Measurements from ENCODE around the gene LZTS3.
"Not testable (repeated sequence)": the region's sequence is repeated elsewhere in the genome, so short reads cannot be mapped to it uniquely, and the experiment has no call there.

Gene LZTS3

GRCh38 chr20:3166913-3167342 lies 6.4 kb downstream of the LZTS3 start:
- FAIRE-seq: no peak

DNA sequence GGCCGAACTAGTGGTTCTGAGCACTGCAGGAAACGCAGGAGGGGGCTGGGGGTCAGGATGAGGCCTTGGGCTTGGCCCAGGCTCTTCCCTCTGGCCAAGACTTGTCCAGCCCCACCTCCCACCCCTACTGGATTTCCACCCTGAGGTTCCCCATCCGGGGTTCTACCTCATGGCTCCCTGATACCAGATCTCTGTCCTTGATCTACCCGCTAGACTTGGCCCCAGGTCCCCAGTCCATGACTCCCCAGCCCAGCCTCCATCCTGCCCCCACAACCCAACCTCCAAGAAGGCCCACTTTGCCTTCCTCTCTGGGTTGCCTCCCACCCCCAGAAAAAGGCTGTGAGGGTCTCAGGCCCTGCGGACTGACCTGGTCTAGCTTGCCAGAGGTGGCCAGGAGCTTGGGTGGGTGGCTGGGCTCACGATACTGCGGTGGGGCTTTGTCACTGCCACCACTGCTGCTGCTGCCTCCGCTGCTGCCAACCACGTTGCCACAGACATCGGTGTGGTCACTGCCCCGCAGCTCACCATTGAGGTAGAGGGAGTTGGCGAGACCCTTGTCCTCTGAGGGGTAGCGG lies 6.9 kb downstream of the LZTS3 start:
- FAIRE-seq: no peak

DNA sequence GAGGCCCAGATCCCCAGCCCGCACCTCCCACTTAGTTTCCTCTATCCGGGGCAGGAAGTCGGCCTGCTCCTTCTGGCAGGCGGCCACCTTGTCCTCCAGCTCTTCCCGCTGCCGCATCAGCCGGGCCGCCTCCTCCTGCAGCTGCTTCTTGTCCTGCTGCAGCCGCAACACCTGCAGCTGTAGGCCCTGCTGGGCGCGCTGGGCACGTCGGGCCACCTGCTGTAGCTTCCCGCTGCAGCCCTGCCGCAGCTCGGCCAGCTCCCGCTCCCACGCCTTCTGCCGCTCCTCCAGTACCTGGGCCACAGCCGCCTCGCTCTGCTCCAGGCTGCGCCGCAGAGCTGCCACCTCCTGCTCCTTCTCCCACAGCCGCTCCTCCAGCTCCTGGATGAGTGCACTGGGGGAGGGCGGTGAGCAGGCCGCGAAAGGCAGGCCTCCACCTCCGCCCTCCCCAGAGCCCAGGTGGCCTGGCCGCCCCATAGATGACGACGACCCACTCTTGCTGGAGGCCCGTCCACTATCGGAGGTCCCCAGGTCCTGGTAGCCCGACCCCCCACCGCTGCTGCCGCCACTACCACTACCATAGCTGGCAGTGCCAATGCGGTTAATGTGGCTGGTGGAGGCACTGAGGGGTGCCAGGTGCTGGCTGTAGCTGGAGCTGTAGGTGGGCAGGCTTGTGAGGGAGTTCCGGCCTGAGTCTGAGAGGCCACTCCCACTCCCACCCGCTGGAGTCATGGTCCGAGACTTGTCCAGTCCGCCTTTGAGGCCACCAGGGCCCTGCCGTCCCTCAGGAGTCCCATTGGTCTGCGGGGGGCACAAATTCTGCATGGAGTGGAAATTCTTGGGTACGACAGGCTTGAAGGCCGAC lies 7.6 kb downstream of the LZTS3 start:
- FAIRE-seq: no peak

DNA sequence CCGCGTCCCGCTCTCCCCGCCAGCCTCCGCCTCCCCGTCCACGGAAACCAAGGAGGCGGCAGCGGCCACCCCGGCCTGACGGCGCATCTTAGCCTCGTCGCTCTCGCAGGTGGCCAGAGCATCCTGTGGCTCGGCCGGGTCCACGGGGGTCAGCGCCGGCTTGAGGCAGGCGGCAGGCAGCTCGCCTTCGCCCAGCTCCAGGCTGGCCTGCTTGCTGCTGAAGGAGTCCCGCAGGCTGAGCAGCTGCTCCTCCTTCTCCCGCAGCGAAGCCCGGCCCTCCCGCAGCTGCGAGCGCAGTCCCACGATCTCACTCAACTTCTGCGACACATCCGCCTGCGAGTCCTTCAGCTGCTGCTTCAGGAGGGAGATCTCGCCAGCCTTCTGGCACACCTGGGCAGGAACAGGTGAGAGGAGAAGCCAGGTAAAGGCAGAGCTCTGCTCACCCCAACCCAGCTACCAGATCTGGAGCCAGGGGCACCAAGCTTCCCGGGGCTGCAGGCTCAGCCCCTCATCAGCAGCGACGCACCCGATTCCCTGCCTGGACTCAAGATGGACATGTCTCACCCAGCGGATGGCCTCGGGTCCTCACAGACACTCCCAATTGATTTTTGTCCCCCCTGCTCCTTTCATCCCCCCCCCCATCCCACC lies 8.5 kb downstream of the LZTS3 start:
- no peak for FAIRE-seq

DNA sequence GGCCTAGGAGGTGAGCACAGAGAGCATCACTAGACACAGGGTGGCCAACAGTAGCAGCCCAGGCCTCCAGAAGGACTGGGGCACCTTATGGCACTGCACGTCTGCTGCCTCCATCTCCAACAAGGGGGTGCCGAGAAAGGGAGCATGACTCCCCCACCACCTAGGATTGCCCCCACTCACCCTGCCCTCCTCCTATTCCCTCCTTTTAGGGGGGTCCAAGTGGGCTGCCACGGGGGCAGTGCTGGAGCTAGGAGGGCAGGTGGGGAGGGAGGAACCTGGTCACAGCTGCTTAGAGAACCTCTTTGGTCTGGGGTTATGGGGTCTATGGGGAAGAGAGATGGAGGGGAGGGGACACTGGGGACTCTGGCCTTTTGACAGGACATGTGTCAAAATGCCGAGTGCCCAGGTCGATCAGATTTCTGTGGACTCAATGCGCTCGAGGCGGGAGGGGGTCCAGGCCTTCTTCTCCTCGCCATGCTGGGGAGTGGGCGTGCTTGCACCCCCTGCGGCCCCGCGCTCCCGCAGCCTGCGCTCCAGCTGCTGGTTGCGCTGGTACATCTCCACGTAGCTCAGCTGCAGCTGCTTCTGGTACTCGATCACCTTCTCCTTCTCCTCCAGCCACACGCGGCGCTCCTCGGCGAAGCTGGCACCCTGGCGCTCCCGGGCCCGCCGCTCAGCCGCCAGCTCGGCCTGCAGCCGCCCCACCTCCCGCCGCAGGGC lies 9.1 kb downstream of the LZTS3 start:
- no peak for FAIRE-seq

- FAIRE-seq: no peak
Measured at GRCh38 chr20:3163099-3164042, 10.0 kb downstream of the LZTS3 start.

DNA sequence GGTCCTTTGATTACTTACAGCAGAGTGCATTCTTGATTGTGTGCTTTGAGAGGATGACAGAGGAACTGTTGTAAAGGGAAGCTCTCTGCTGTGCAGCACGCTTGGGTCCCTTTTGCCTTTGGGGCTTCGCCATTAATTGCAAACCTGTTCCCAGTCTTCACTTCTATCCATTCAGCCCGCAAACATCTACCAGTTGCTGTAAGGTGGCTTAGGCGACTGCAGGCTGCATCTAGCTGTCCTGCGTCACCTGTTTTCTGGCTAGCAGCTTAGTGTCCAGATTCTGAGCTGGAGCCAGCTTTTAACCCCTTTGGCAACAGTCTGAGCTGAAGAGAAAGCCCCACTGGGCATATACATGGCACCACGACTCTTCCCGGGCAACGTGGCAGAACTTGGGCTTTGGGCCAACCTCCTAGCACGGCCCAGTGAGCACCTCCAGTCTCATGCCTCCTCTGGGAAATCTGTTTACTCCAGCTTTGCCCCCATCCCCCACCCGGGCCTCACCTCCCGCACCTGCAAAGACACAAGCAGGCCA lies 11.2 kb downstream of the LZTS3 start:
- FAIRE-seq: no peak

- FAIRE-seq: no peak
Measured at GRCh38 chr20:3161316-3162079, 11.9 kb downstream of the LZTS3 start.

DNA sequence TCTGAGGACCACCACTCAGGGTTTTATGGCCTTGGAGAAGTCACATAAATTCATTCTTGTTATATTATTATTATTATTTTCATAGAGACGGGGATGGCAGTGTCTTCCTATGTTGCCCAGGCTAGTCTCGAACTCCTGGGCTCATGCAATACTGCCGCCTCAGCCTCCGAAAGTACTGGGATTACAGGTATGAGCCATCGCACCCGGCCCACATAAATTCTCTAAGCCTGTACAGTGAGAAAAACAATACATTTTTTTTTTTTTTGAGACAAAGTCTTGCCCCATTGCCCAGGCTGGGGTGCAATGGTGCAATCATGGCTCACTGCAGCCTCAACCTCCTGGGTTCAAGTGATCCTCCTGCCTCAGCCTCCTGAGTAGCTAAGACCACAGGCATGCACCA lies 12.9 kb downstream of the LZTS3 start:
- no peak for FAIRE-seq

GRCh38 chr20:3158968-3159431 lies 14.3 kb downstream of the LZTS3 start:
- no peak for FAIRE-seq

DNA sequence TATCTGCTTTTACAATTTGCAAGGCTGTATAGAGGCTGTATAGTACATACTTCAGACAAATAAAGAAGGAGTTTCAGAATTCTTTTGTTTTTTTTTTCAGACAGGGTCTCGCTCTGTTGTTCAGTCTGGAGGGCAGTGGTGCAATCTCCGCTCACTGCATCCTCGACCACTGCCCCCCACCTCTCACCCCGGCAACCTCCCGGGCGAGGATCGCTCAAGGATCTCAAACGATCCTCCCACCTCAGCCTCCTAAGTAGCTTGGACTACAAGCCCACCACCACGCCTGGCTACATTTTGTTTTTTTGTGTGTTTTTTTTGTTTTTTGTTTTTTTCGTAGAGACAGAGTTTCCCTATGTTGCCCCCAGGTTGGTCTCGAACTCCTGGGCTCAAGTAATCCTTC lies 15.5 kb downstream of the LZTS3 start:
- no peak for FAIRE-seq

- FAIRE-seq: no peak
Measured at GRCh38 chr20:3156811-3157619, 16.3 kb downstream of the LZTS3 start.

GRCh38 chr20:3152057-3152644 lies 21.2 kb downstream of the LZTS3 start:
- not testable (repeated sequence) for FAIRE-seq

GRCh38 chr20:3150908-3151307 lies 22.4 kb downstream of the LZTS3 start:
- FAIRE-seq: no peak

GRCh38 chr20:3146732-3147341 lies 26.5 kb downstream of the LZTS3 start:
- FAIRE-seq: no peak

GRCh38 chr20:3141757-3142156 lies 31.6 kb downstream of the LZTS3 start:
- no peak for FAIRE-seq

GRCh38 chr20:3137492-3137891 lies 35.9 kb downstream of the LZTS3 start:
- no peak for FAIRE-seq

GRCh38 chr20:3135507-3136070 lies 37.8 kb downstream of the LZTS3 start:
- FAIRE-seq: no peak

DNA sequence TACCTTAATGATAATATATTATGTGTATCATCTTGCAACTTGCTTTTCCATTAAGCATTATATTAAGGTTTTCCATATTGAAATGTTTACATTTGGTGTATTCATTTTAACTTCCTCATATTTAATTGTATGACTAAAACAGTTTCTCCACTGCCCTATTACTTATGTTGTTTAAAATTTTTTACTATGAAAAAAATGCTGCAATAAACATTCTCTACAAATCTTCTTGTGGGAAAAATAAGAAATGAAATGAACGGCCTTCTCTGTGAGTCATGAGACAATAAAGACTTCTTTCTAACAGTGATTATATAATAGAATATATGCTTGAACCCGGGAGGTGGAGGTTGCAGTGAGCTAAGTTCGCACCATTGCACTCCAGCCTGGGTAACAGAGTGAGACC lies 39.2 kb downstream of the LZTS3 start:
- no peak for FAIRE-seq
